ENCODE results near the gene CHRDL1.

- TF ChIP-seq CTCF (IDR thresholded peaks at IDR 0.05) (no peak), POLR2A (IDR thresholded peaks at IDR 0.05) (no peak)
Measured at GRCh38 chrX:110825972-110826371, 30.4 kb upstream of the CHRDL1 start.
